Esophagus muscularis mucosa (tissue), 4 donors: ENCODE results near the gene BAZ2B.

Source experiments
- EP300 ChIP-seq: sonication (generic); formaldehyde crosslinking; IDR thresholded peaks from one replicate; pipeline ENCODE4 v1.6.1; 2017; ENCODE audit warnings: antibody characterized with exemption
- POLR2A ChIP-seq: fragments of 450-650 bp; IDR thresholded peaks from one replicate; pipeline ENCODE4 v1.6.1; 2017; ENCODE audit warnings: antibody characterized with exemption, moderate library complexity, mild to moderate bottlenecking, low read depth
- POLR2AphosphoS5 ChIP-seq, 2 donors: sonication (generic); formaldehyde crosslinking; IDR thresholded peaks; one replicate each; pipeline ENCODE4 v1.6.1; 2017; ENCODE audit warnings: antibody characterized with exemption in 2 of 2
- TF ChIP-seq, protein P1 (sequence below), 3 experiments: fragments of 200-600 bp in 2 of 3; fragments of 450-650 bp in 1 of 3; sonication (generic) in 2 of 3; IDR thresholded peaks; one replicate each; pipeline ENCODE4 v1.5.1; 2017 to 2019; ENCODE audit warnings: antibody characterized with exemption in 3 of 3, mild to moderate bottlenecking in 2 of 3, moderate library complexity in 1 of 3

DNA sequence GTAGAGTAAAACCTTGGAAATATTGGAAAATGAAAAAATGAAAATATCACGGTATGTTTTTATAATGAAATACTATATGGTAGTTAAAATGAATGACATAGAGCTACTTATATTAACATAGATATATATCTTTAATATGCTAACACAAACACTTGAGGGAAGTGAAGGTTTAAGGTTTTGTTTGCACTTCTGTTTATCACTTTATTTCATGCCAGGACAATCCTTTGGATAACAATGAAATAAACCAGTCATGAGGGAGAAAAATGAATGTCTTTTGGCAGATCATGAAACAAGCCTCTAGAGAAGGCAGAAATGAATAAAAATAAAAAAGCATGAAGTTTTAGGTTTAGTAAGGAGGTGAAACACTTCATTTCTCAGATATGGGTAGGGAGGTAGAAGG is 89.9 kb downstream of the BAZ2B start:
- TF ChIP-seq, protein P1, sequence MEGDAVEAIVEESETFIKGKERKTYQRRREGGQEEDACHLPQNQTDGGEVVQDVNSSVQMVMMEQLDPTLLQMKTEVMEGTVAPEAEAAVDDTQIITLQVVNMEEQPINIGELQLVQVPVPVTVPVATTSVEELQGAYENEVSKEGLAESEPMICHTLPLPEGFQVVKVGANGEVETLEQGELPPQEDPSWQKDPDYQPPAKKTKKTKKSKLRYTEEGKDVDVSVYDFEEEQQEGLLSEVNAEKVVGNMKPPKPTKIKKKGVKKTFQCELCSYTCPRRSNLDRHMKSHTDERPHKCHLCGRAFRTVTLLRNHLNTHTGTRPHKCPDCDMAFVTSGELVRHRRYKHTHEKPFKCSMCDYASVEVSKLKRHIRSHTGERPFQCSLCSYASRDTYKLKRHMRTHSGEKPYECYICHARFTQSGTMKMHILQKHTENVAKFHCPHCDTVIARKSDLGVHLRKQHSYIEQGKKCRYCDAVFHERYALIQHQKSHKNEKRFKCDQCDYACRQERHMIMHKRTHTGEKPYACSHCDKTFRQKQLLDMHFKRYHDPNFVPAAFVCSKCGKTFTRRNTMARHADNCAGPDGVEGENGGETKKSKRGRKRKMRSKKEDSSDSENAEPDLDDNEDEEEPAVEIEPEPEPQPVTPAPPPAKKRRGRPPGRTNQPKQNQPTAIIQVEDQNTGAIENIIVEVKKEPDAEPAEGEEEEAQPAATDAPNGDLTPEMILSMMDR (IDR thresholded peaks at IDR 0.05) = no peak
- TF ChIP-seq EP300 (no peak), POLR2A (no peak), POLR2AphosphoS5 (IDR thresholded peaks at IDR 0.05) (no peak)
